ENCODE data around the gene IL4.

GRCh38 chr5:132687995-132688394 lies 14.2 kb downstream of the IL4 start:
- TF ChIP-seq CTCF (IDR thresholded peaks at IDR 0.05) (no peak), EP300 (IDR thresholded peaks at IDR 0.05) (no peak), POLR2A (IDR thresholded peaks at IDR 0.05) (no peak)
